SK-N-SH (cell line): ENCODE data around the gene DCDC1. TPM values are rescaled to one million over a fixed set of nuclear protein-coding genes. Genes with fewer than 3 reads are reported as not detected.

Source experiments
- CTCF ChIA-PET: fragments of 300-600, 350-600 bp; formaldehyde crosslinking; extraction: SDS; loops from one replicate; lab custom pipeline; 2021; lab: Yijun Ruan, JAX
- POLR2A ChIA-PET: fragments of 350-600 bp; sonication (Branson Sonifier 250); formaldehyde crosslinking; extraction: SDS; loops from one replicate; lab custom pipeline; 2020; ENCODE audit warnings: antibody characterized with exemption, inconsistent platforms; lab: Yijun Ruan, JAX
- DNase-seq: peaks from one replicate; pipeline ENCODE4 v3.0.0; 2012
- H2AFZ ChIP-seq: fragments of 200-600 bp; sonication (generic); 2 replicates; pipeline ENCODE4 v1.8.1; 2016; ENCODE audit warnings: antibody characterized with exemption, mild to moderate bottlenecking, low read depth
- H3F3A ChIP-seq: fragments of 200-600 bp; sonication (generic); replicated peaks from 2 replicates; pipeline ENCODE3; 2016; ENCODE audit warnings: antibody characterized with exemption, mild to moderate bottlenecking; ENCODE audit not compliant: insufficient read depth
- H3K27ac ChIP-seq, 2 experiments: fragments of 200-500 bp in 1 of 2; fragments of 200-600 bp in 1 of 2; sonication (Bioruptor generic) in 1 of 2; sonication (generic), shearing (Covaris generic) in 1 of 2; 2 replicates each; pipeline versions ENCODE4 v1.5.1 to v1.6.1; 2014 to 2016; ENCODE audit warnings: low read depth in 2 of 2, inconsistent platforms in 1 of 2, low read length in 1 of 2, mild to moderate bottlenecking in 1 of 2, mixed read lengths in 1 of 2
- H3K27me3 ChIP-seq: fragments of 200-600 bp; sonication (generic), shearing (Covaris generic); 2 replicates; pipeline ENCODE4 v1.6.1; 2016; ENCODE audit warnings: mixed run types; ENCODE audit not compliant: insufficient read depth
- H3K36me3 ChIP-seq, 2 experiments: fragments of 200-500 bp in 1 of 2; fragments of 200-600 bp in 1 of 2; sonication (Bioruptor generic) in 1 of 2; sonication (generic) in 1 of 2; replicated peaks in 1 of 2; 2 replicates each; pipeline versions ENCODE3 to v1.5.1; 2014 to 2016; ENCODE audit warnings: low read length in 1 of 2, mild to moderate bottlenecking in 1 of 2; ENCODE audit not compliant: insufficient read depth in 2 of 2, control insufficient read depth in 1 of 2
- H3K4me1 ChIP-seq, 2 experiments: fragments of 200-500 bp in 1 of 2; fragments of 200-600 bp in 1 of 2; sonication (Bioruptor generic) in 1 of 2; sonication (generic), shearing (Covaris generic) in 1 of 2; 2 replicates each; pipeline versions ENCODE4 v1.5.1 to v1.6.1; 2014 to 2016; ENCODE audit warnings: low read depth in 1 of 2, low read length in 1 of 2, mixed run types in 1 of 2; ENCODE audit not compliant: insufficient read depth in 2 of 2, control insufficient read depth in 1 of 2
- H3K4me2 ChIP-seq: fragments of 200-600 bp; sonication (generic), shearing (Covaris generic); 2 replicates; pipeline ENCODE4 v1.6.1; 2017; ENCODE audit warnings: mixed run types
- H3K4me3 ChIP-seq, 2 experiments: fragments of 200-500 bp in 1 of 2; fragments of 200-600 bp in 1 of 2; sonication (Bioruptor generic) in 1 of 2; sonication (generic), shearing (Covaris generic) in 1 of 2; 2 replicates each; pipeline versions ENCODE4 v1.5.1 to v1.8.1; 2014 to 2016; ENCODE audit warnings: low read depth in 2 of 2, inconsistent platforms in 1 of 2, low read length in 1 of 2, mild to moderate bottlenecking in 1 of 2, mixed read lengths in 1 of 2, moderate library complexity in 1 of 2
- H3K79me2 ChIP-seq: fragments of 200-600 bp; sonication (generic); 2 replicates; pipeline ENCODE4 v1.8.1; 2017; ENCODE audit warnings: mild to moderate bottlenecking; ENCODE audit not compliant: insufficient read depth
- H3K9ac ChIP-seq: fragments of 200-600 bp; sonication (generic); 2 replicates; pipeline ENCODE4 v1.6.1; 2017; ENCODE audit warnings: mixed run types
- H3K9me2 ChIP-seq: fragments of 200-600 bp; sonication (generic); 2 replicates; pipeline ENCODE4 v1.6.1; 2017; ENCODE audit warnings: mixed run types
- H3K9me3 ChIP-seq: fragments of 200-600 bp; sonication (generic); 2 replicates; pipeline ENCODE4 v1.6.1; 2017; ENCODE audit warnings: mixed run types, mild to moderate bottlenecking, moderate library complexity
- H4K20me1 ChIP-seq: fragments of 200-600 bp; sonication (generic); 2 replicates; pipeline ENCODE4 v1.6.1; 2017; ENCODE audit warnings: mild to moderate bottlenecking, mixed run types; ENCODE audit not compliant: insufficient read depth
- ELF1 ChIP-seq: IDR thresholded peaks from 2 replicates; pipeline ENCODE4 v1.4.0; 2012
- EP300 ChIP-seq, 2 experiments: IDR thresholded peaks; 2 replicates each; pipeline versions ENCODE4 v1.4.0 to v1.6.1; 2012; ENCODE audit warnings: borderline replicate concordance in 1 of 2, low read depth in 1 of 2, low read length in 1 of 2
- FOXM1 ChIP-seq: IDR thresholded peaks from 2 replicates; pipeline ENCODE4 v1.4.0; 2012; ENCODE audit warnings: low read depth, mild to moderate bottlenecking
- GABPA ChIP-seq: IDR thresholded peaks from 2 replicates; pipeline ENCODE4 v1.4.0; 2012; ENCODE audit warnings: low read depth, mild to moderate bottlenecking
- JUND ChIP-seq: IDR thresholded peaks from 2 replicates; pipeline ENCODE4 v1.4.0; 2012
- NRF1 ChIP-seq: IDR thresholded peaks from 2 replicates; pipeline ENCODE4 v1.6.1; 2012; ENCODE audit warnings: low read depth, mild to moderate bottlenecking, low read length
- RXRA ChIP-seq: IDR thresholded peaks from 2 replicates; pipeline ENCODE4 v1.4.0; 2012; ENCODE audit warnings: low read depth, mild to moderate bottlenecking, borderline replicate concordance
- SMC3 ChIP-seq: IDR thresholded peaks from 2 replicates; pipeline ENCODE4 v1.6.1; 2012; ENCODE audit warnings: low read depth, low read length, improper control_type of control experiment
- TEAD4 ChIP-seq: IDR thresholded peaks from 2 replicates; pipeline ENCODE4 v1.4.0; 2012; ENCODE audit warnings: mild to moderate bottlenecking, borderline replicate concordance; ENCODE audit not compliant: insufficient read depth
- YY1 ChIP-seq: IDR thresholded peaks from 2 replicates; pipeline ENCODE4 v1.4.0; 2012; ENCODE audit warnings: low read depth, mild to moderate bottlenecking
- WGBS: methylation state at CpG from one replicate; pipeline ENCODE4 v1.1.6; 2017; ENCODE audit warnings: low lambda C conversion rate; 5-methylcytosine and 5-hydroxymethylcytosine counted together
- polyA plus RNA-seq, 3 experiments: library from polyadenylated mRNA; depleted of rRNA; stranded (reverse); fragments of >200 nt; gene quantifications; 2 replicates each; pipeline ENCODE4 v1.2.3, GENCODE V29; 2012
- TF ChIP-seq, protein P1 (sequence below): IDR thresholded peaks from 2 replicates; pipeline ENCODE4 v1.6.1; 2012; ENCODE audit warnings: mild to moderate bottlenecking, low read depth, low read length, moderate library complexity
- TF ChIP-seq, protein P2 (sequence below): IDR thresholded peaks from 2 replicates; pipeline ENCODE4 v1.4.0; 2012; ENCODE audit warnings: low read depth
- TF ChIP-seq, protein P3 (sequence below): fragments of 150-350 bp; IDR thresholded peaks from 2 replicates; pipeline ENCODE4 v1.6.1; 2017; ENCODE audit warnings: antibody characterized with exemption, low read length, low read depth, borderline replicate concordance

Gene DCDC1
- polyA plus RNA-seq, 1 of the 3 experiments (the other 2 are of a cell fraction): 0.12 TPM

DNA sequence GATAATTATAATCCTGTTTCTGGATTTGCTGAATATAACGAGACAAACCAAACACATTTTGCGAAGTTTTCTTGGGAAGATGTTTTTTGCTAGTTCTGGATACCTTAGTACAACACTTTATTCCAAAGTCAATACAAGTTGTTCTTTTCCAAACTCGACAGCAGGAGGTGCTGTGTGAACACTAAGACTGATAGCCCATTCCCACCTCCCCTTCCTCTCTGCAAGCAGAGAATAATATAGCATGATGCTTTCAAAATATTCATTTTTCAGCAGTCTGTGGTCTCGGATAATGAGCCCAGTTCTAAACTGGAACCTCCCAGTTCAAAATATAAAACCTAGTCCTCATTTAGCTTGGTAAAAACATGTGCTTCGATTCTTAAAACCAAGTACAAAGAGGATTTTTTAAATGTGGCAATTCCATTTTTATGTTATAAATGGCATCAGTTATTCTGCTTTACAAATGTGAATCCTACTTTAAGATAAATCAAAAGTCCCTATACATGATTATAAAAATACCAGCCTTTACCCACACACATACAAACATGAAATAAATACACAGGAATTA lies 129.1 kb downstream of the DCDC1 start (continued):
- TF ChIP-seq, protein P1, sequence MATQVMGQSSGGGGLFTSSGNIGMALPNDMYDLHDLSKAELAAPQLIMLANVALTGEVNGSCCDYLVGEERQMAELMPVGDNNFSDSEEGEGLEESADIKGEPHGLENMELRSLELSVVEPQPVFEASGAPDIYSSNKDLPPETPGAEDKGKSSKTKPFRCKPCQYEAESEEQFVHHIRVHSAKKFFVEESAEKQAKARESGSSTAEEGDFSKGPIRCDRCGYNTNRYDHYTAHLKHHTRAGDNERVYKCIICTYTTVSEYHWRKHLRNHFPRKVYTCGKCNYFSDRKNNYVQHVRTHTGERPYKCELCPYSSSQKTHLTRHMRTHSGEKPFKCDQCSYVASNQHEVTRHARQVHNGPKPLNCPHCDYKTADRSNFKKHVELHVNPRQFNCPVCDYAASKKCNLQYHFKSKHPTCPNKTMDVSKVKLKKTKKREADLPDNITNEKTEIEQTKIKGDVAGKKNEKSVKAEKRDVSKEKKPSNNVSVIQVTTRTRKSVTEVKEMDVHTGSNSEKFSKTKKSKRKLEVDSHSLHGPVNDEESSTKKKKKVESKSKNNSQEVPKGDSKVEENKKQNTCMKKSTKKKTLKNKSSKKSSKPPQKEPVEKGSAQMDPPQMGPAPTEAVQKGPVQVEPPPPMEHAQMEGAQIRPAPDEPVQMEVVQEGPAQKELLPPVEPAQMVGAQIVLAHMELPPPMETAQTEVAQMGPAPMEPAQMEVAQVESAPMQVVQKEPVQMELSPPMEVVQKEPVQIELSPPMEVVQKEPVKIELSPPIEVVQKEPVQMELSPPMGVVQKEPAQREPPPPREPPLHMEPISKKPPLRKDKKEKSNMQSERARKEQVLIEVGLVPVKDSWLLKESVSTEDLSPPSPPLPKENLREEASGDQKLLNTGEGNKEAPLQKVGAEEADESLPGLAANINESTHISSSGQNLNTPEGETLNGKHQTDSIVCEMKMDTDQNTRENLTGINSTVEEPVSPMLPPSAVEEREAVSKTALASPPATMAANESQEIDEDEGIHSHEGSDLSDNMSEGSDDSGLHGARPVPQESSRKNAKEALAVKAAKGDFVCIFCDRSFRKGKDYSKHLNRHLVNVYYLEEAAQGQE: no peak

DNA sequence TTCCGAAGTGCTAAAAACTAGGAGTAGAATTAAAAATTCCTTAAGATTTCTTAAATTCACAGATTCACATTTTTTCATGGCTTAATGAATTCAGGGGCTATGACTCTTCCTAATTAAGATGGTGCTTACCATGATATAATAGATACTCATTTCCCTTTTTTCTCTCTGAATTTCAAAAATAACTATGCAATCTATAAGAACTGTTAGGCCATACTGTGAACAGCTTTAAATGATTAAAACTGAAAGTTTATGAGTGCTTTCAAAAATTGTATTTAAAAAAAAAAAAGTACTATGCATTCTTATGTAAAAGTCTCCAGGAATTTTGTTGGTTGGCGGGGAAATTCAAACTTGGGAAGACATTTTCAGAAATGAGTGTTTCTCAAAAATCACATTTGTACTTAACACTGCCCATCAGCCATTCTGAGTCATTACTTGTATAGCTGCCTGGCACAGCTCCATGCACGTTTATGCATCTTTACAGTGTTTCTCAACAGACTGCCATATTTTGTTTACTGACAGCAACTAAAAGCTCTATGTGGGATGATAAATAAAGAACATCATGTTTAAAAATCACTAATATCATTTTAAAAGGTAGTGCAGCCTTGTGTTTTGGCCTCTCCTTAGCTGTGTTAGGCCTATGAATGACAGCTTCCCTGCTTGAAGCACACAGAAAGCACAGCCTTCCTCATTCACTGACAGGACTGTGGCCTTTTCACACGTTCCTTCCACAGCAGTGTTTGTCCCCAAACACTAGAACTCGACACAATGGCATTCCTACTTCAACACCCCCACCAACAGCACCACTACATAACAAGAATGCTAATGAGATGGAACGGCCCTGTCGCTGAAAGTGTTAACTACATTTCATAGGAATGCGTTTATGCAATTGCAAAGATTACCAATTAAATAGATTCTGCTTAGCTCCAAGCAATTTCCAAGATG lies 131.4 kb downstream of the DCDC1 start:
- no peaks in the 10 kb centered on the region for H3K36me3 ChIP-seq
- H3K9me2 ChIP-seq: no peaks in the 10 kb centered on the region
- no peaks in the 10 kb centered on the region for H3K9me3 ChIP-seq
- H3K9ac ChIP-seq: no peak overlapping the region
- no peaks in the 10 kb centered on the region for H3F3A ChIP-seq
- H4K20me1 ChIP-seq: no peaks in the 10 kb centered on the region
- H3K4me2 ChIP-seq: no peak overlapping the region
- peaks cover 0 to 14% of the 10 kb centered on the region in 2 experiments; a peak in 1 of 4 replicates for H3K4me1 ChIP-seq
- ChIA-PET POLR2A (no interaction called here), CTCF (interaction anchor here (0.6 to 7.1 kb wide), 9 partner anchors 41 to 938 kb away, joined by 3 to 43 read pairs (median 6); no protein-coding TSS in a partner anchor)
- WGBS: 37% methylated on average over 8 of the region's 8 CpGs
- H2AFZ ChIP-seq: no peak overlapping the region
- no peak overlapping the region for H3K4me3 ChIP-seq
- no peak overlapping the region for H3K27ac ChIP-seq
- no peaks in the 10 kb centered on the region for H3K79me2 ChIP-seq
- no peaks in the 10 kb centered on the region for H3K27me3 ChIP-seq
- DNase-seq: no peak
- TF ChIP-seq TEAD4 (no peak), ELF1 (no peak), EP300 (IDR thresholded peaks at IDR 0.05; ENCODE audit: borderline replicate concordance in 1 of 2, low read depth in 1 of 2, low read length in 1 of 2) (no peak), GABPA (no peak), FOXM1 (no peak), RXRA (no peak), JUND (no peak), YY1 (no peak), SMC3 (no peak), NRF1 (no peak)
- TF ChIP-seq, protein P2, sequence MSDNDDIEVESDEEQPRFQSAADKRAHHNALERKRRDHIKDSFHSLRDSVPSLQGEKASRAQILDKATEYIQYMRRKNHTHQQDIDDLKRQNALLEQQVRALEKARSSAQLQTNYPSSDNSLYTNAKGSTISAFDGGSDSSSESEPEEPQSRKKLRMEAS: no peak
- TF ChIP-seq, protein P3, sequence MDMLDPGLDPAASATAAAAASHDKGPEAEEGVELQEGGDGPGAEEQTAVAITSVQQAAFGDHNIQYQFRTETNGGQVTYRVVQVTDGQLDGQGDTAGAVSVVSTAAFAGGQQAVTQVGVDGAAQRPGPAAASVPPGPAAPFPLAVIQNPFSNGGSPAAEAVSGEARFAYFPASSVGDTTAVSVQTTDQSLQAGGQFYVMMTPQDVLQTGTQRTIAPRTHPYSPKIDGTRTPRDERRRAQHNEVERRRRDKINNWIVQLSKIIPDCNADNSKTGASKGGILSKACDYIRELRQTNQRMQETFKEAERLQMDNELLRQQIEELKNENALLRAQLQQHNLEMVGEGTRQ: no peak
